Measurements from ENCODE around the gene LRRC8A.

GRCh38 chr9:128943832-128944620, 62.1 kb downstream of the LRRC8A start:
- TF ChIP-seq POLR2A (IDR thresholded peaks at IDR 0.05; ENCODE audit: low read depth): no peak
- no peak for TF ChIP-seq CTCF (IDR thresholded peaks at IDR 0.05)
